Activated CD4-positive, alpha-beta T cell treated with anti-CD3 and anti-CD28 coated beads for 4 hours (primary cell): ENCODE data around the gene ZNF580.
A peak's percentile ranks its signal among the peaks of the same experiment; 100 is the strongest.

Experiments used
- DNase-seq, 2 donors: peaks; one replicate each; pipeline ENCODE4 v3.0.0-alpha.2; 2020

Gene ZNF580, protein sequence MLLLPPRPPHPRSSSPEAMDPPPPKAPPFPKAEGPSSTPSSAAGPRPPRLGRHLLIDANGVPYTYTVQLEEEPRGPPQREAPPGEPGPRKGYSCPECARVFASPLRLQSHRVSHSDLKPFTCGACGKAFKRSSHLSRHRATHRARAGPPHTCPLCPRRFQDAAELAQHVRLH

DNA sequence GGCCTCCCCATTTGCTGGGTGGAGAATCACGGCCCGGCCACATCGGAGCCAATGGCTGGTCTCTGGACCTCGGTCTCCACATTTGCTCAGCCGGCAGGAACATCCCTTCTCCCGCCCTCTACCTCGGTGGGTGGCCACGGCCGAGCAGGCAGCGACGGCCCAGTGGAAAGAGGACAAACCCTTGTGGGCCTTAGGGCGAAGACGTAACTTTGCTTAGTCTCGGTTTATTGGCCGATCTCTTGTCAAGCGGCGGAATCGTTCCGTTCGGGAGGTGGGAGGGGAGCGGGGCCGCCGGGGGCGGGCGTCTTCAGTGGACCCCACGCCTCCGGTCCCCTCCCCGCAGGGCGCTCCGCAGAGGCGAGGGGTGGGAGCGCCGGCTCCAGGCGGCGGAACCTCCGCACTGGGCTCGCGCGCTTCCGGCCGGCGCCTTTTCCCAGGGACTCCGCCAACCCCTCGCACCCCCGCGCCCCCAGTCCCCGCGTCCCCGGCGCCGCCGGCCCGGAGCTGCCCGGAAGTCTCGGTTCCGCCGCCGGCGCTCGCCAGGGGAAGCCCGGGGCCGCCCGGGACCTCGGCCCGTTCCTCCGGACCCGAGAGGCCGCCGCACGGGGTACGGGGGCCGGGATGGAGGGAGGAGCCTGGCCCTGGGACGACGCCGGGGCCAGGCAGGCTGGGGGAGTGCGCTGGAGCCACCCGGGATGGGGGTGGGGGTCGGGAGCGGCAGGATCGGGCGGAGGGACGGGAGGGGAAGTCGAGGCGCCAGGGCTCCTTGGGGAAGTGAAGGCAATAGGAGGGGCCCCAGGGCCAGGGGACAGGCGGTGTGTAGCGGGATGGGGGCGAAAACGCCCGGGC lies at the start of gene ZNF580:
ZNF580 (plus strand) TSS at position 426 of the 849 bp plus-strand sequence. CDS start 1,507 bp downstream, outside the sequence.
- DNase-seq = peak; percentile 57 to 64

DNA sequence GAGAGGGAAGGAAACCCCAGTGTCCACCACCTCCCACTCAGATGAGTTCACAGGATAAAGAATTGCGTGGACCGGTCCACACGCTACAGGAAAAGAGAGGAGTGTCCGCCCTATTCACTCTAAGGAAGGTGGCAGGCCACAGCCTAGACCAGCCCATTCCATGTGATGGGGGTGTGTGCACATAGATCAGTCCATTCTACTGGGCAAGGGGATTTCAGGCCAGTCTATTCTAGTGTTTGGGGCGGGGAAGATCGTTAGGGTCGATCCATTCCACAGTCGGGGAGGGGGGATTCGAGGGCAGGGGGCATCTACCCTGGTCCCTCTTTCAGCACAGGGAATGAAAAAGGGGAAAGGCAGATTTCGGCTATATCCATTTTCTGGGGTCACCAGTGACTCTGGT lies 49.2 kb upstream of the ZNF580 start:
- DNase-seq = no peak

DNA sequence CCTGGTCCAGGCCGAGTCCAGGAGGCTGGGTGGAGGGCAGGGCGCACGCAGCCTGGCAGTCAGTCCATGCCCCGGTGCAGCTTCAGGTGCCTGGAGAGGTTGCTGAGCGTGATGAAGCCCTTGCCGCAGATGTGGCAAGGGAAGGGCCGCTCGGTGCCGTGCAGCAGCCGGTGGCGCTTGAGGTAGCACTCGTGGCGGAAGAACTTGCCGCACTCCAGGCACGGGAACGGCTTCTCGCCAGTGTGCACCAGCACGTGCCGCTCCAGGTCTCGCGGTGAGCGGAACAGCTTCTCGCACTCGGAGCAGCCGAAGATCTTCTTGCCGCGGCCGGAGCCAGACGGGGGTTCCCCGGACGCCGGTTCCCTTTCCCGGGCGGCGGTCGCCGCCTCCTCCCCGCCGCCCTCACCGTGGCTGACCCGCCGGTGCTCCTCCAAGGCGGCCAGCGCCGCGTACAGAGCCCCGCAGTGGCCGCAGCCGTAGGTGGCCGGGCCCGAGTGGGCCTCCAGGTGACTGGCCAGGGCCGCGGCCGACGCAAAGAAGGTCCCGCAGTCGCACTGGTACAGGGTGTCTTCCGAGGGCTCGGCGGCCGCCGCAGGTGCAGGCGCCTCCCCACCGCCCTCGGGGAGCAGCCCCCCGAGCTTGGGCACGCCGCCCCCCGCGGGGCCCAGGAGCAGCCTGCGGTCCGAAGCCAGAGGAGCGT lies 48.3 kb upstream of the ZNF580 start:
- no peak for DNase-seq

DNA sequence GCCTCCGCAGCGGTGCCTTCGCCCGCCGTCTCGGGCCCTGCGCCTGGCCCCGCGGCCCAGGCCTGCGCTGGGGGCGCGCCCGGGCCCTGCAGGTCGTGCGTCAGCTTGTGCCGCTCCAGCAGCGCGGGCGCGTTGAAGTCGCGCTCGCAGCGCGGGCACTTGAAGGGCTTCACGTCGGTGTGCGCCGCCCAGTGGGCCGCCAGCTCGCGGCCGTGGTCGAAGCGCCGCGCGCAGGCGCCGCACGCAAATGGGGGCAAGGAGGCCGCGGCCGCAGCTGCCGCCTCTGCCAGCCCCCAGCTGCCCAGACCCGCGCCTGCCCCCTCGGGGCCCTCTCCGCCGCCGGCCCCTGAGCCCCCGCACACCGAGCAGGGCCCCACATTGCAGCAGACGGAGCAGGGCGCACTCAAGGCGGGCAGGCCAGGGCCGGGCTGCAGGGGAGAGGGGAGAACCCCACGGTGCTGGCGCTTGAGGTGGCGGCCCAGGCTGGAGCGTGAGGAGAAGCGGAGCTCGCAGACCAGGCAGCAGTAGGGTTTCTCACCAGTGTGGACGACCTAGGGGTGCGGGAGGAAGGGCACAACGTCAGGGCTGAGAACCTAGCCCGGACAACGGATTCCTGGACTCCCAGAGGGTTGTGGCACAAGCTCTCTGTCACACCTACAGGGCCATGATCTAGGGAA lies 47.6 kb upstream of the ZNF580 start:
- no peak for DNase-seq

DNA sequence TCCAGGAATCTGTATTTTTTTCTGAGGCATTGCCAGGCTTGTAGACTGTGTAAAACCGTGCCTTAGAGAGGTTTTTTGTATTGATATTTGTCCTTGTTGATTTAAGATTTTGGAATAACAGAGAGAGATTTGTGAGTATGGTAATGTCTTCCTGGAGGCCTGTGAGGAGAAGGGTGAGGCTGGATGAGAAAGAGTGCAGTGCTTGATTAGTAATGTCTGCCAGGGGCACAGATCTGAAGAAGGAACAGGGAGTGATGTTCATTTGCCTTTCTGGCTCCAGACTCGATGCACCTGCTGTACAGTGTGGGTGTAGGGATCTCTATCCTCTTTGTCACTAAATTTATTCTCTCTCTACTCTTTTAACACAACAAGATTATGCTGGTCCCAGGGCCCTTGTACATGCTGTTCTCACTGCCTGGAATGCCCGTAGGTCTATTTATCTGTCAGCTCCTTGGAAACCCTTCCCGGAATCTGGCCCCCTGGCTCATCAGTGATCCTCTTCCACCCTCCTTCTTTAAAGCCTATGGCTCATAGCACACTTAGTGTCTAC lies 45.7 kb upstream of the ZNF580 start:
- DNase-seq = no peak

DNA sequence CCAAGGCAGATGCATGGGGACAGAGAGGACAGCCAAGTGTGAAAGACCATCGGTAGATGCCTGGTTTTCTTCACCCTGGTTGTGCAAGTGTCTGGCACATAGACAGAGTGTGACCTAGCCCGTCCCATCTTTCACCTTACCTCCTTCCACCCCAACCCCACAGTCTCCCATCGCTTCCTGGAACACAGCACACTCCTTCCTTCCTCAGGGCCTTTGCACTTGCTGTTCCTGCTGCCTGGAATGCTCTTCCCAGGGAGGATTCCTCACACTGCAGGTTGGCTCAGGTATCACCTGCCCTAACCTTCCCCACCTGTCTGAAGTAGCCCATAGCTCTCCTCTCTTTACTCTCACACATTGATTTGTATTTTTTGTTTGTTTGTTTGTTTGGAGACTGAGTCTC lies 44.5 kb upstream of the ZNF580 start:
- DNase-seq = no peak

DNA sequence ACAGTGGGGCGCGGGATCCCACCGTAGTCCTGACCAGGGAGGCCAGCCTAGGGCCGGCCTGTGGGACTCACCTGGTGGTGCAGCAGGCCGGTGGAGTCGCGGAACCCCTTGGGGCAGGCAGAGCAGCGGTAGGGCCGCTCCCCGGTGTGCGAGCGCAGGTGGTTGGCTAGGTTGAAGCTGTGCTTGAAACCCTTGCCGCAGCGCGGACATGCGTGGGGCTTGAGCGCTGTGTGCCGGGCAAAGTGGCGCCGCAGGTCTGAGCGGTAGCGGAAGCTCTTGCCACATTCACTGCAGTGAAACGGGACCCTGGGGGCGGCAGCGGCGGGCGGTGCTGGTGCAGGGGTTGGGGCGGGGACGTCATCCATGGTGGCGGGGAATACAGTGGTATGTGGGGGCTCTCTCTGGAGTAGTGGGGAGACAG lies 43.3 kb upstream of the ZNF580 start:
- no peak for DNase-seq

DNA sequence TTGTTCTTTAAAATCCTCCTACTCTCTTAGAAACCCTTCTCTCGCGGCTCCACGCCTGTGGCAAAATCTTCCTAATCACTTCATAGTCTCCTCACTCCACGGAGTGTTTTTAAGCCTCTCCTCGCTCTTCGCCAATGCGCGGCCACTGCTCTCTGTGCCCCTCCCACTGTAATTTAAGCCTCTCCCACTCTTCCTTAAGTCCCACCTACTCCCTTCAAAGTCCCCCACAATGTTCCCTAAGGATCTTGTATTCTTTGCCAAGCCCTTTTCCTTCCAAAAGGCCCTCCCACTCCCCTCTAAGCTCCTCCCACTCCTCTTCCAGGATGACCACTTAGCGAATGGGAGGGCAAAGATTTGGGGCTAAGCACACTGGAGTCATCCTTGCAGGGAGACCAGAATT lies 42.8 kb upstream of the ZNF580 start:
- DNase-seq = no peak

DNA sequence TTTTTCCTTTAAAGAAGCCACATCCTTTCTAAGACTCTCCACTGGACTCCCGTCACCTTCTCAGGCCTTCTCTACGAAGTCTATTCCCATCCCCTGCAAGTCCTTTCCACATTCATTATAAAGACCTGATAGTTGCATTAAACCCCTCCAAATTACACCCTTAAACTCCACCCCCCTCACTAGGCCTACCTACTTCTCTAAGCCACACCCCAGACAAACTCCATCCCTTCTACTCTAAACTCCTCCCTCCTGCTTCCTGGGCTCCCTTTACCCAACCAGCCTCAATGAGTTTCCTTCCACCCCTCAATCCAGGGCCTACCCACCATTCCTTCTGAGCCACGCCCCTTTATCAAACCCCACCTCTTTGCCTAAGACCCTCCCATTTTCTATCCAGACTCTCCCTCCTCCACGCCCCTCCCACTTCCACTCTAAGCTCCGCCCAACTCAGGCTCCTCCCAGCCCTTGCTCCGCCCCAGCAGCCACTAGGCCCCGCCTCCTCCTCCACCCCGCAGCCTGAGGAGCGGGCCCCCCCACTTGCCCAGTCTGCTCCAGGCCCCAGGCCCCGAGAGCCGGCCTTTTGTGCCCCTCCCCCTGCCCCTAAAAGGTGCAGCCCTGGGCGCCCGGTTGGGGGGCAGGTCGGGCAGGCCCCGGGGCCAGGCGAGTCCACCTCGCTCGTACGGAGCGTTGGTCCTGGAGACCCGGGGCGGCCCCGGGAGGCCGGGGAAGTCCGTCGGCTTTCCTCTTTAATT lies 41.9 kb upstream of the ZNF580 start:
- DNase-seq = peak; percentile 88 to 92

DNA sequence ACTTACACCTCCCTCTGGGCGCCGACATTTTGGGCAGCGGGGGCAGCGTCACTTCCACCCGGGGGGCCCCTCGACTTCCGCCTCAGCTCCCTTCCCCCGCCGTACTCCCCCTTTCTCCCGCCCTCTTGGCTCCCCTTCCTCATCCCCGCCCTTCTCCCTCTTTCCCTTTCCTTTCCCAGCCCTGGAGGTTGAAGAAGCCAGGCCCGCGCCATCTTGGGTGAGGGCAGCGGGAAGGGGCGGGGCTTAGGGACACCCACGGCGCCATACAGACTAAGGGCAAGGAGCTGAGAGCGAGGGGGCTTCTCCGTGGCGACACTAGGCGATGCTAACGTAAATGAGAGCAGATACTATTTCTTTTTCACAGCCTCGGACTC lies 41.3 kb upstream of the ZNF580 start, which contains the start of gene FIZ1:
FIZ1 (minus strand) TSS at position 50 of the 374 bp plus-strand sequence. CDS start 1,652 bp downstream, outside the sequence.
- DNase-seq = peak; percentile 96 to 97

DNA sequence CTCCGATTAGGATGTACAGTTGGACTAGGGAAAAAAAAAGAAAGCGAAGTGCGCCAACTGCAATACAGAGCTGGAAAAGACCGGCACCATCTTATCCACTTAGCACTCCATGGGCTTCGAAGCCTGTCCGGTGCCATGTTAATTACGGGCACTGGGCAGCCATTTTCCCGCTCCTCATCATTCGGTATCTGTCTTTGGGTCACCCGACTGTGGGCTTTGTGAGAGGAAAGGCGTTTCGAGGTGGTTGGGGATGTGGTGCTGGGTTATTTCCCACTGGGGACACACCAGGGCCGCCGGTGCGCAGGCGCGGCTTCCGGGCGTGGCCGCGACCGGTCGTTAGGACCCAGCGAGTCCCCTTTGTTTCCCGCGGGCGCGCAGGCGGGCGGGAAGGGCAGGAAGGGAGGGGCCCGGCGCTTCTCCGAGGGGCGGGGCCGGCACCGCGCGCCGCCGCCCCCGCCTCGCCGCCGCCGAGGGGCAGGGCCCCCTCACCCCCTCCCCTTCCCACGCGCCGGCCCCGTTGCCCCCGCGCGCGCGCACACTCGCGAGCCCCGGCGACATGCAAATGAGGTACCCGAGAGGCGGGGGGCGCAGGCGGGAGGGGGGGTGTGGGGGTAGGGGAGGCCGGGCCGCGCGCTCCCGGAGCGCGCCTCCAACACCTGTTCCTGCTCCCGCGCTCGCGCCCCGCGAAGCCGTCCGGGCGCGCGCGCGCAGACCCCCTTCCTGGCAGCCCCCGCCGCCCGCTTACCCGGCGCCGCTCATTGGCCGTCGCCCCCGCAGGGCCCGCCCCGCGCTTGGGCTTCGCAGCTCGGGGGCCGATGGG lies 40.8 kb upstream of the ZNF580 start, which contains the start of gene ZNF524:
ZNF524 (plus strand) TSS at position 447 of the 820 bp plus-strand sequence. CDS start 1,825 bp downstream, outside the sequence.
- peak; percentile 78 to 85 for DNase-seq

DNA sequence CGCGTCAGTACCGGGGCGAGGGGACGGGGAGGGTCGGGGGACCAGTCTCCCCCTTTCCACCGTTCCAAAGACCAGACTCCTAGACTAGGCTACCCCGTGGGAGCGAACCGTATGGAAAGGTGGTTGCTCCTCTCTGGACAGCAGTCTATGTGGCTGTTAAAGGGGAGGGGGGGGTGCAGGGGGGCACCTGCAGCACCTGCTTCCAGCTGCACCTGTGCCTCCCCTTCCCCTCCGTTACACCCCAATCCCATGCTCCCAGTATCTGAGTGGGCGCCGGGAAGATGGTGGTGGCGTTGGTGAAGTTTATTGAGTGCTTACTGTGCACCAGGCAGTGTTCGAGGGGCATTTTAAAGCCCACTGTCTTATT lies 40.2 kb upstream of the ZNF580 start:
- no peak for DNase-seq

DNA sequence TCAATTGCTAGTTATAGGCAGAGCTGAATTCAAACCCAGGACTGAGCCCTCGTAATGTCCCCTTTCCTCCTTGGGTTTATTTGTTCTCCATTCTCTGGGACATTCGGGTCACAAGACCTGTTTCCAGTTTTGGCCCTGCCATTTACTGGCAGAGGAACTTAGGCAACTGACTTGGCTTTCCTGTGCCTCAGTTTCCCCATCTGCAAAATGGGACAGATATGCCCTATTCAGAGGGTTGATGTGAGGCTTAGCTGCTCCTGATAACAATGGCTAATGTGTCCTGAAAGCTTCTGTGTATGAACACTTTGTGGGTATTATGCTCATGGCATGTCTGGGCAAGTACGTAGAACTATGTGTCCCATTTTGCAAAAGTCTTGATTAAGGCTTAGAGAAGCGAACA lies 39.7 kb upstream of the ZNF580 start:
- no peak for DNase-seq

DNA sequence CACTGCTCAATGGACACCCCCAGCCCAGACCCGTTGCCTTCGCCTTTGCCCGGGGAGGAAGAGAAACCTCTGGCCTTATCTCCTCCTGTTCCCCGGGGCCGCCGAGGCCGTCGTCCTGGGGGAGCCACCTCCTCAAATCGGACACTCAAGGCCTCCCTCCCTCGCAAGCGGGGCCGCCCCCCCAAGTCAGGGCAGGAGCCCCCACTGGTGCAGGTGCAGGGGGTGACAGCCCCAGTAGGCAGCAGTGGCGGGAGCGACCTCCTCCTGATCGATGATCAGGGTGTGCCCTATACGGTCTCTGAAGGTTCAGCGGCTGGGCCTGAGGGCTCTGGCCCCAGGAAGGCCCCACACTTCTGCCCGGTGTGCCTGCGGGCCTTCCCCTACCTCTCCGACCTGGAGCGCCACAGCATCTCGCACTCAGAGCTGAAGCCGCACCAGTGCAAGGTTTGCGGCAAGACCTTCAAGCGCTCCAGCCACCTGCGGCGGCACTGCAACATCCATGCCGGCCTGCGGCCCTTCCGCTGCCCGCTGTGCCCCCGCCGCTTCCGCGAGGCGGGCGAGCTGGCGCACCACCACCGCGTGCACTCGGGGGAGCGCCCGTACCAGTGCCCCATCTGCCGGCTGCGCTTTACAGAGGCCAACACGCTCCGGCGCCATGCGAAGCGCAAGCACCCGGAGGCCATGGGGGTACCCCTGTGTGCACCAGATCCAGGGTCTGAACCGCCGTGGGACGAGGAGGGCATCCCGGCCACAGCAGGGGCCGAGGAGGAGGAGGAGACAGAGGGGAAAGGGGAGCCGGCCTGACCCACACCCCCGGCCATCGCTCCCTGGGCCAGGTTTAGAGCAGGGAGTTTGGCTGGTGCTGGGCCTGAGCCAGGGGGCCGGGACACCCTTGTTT lies 38.4 kb upstream of the ZNF580 start:
- no peak for DNase-seq

DNA sequence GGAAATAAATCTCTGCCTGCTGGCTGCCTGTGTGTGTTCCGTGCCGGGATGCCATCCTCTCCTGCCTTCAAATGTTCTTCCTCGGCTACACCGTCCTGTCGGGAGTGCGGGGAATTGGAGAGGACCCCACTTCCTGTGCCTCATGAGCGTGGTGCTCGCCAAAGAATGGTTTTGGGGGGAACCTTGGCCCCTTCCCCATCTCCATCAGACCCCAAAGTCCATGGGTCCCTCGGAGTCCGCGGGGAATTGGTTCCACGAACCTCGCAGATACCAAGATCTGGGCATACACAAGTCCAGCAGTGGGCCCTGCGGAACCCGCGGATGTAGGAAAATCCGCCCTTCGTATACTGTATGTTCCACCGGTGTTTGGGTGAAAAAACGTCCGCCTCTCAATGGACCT lies 37.7 kb upstream of the ZNF580 start:
- DNase-seq = no peak

DNA sequence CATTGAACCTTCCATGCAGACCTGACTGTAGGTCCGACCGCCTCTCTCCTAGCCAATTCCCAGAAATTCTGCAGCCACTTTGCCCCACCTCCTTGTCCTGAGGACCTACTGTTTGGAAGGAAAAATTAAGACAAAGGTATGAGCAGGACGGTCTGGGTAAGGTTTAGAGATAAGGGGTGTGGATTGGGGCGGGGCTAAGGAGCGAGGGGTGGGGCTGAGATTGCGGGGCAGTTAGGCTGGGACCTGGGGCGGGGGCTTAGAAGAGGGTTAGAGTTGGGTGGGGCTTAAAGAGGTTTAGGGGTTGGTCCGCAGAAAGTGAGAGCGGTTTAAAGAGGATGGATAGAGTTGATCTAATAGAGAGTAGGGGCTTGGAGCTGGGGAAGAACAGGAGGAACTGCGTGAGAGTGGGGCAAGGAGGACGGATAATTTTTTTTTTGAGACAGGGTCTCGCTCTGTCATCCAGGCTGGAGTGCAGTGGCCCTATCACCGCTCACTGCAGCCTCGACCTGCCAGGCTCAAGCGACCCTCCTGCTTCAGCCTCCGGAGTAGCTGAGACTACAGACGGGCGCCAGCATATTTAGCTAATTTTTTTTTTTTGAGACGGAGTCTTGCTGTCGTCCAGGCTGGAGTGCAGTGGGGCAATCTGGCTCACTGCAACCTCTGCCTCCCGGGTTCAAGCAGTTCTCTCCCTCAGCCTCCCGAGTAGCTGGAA lies 37.1 kb upstream of the ZNF580 start:
- no peak for DNase-seq

DNA sequence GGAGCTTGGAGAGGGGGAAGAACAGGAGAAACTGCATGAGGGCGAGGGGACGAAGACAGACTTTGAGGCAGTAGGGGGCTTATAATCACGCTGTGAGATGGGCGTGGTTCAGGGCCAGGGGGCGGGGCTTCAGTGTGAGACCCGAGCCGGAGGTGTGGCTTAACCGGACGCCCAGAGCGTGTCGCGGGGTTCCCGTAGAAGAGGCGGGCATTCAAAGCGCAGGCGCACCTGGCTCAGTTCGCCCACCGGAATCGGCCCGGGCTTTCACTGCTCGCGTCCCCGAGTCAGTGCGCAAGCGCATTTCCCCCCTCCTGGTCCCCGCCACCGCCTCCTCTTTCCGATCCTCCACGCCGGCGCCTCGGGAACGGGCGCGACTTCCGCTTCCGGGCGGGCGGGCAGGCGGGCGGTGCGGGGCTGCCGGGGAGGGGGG lies 35.6 kb upstream of the ZNF580 start:
- peak; percentile 98 to 99 for DNase-seq

DNA sequence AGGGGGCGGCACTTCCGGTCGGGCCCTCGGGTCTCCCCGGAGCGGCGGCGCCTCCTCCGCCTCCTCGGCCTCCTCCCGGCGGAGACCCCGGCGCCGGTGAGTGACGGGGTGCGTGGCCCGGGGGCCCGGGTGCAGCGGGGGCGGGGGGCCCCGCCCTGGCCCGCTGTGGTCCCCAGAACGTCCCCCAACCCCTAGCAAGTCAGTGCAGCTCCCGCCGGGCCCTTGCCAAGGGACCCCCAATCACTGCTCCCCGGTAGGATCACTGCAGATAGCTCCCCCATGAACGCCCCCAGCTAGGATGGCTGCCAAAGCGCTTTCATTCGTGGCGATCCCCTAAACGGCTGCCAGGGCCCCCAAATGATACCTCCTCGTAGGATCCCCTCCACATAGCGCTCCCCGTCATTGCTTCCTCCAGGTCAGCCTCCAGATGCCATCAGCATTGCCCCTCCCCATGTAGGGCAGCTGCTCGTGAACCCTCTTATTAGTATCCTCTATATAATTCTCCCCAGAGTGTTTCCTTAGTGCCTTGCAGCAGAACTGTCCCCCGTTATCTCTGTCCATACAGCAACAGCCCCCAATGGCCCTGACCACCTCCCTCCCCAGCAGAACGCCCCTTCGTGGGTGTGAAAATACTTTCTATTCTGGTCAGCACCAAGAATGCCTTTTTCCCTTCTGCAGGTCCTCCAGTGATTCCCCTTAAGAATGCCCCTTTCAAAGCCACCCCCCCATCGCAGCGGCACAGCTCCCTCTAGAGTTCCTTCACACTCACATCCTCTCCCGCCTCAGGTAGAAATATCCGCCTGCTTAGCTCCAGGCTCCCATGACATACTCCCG lies 34.9 kb upstream of the ZNF580 start, which contains the start of gene ZNF865:
ZNF865 (plus strand) TSS at position 11 of the 834 bp plus-strand sequence. CDS start 7,972 bp downstream, outside the sequence.
- DNase-seq = peak; percentile 67 to 70
